SJSA1 (cell line): Measurements from ENCODE around the gene TEDC2. TPM values are rescaled to one million over a fixed set of nuclear protein-coding genes. Genes with fewer than 3 reads are reported as not detected.

Experiments
- DNase-seq, 2 experiments: peaks; one replicate each; pipeline ENCODE4 v3.0.0-alpha.2; 2015 to 2020; ENCODE audit warnings: low spot score in 2 of 2, low read depth in 1 of 2
- H3K27ac ChIP-seq: fragments of 250-450 bp; sonication (Bioruptor Pico); 2 replicates; pipeline ENCODE4 v1.5.1; 2020; ENCODE audit warnings: mild to moderate bottlenecking, moderate library complexity
- H3K27me3 ChIP-seq: fragments of 250-450 bp; sonication (Bioruptor Pico); replicated peaks from 2 replicates; pipeline ENCODE4 v1.5.1; 2020; ENCODE audit warnings: mild to moderate bottlenecking, moderate library complexity
- H3K36me3 ChIP-seq: fragments of 250-450 bp; sonication (Bioruptor Pico); 2 replicates; pipeline ENCODE4 v1.5.1; 2020; ENCODE audit warnings: mild to moderate bottlenecking
- H3K4me1 ChIP-seq: fragments of 250-450 bp; sonication (Bioruptor Pico); replicated peaks from 2 replicates; pipeline ENCODE4 v1.6.1; 2021; ENCODE audit warnings: mild to moderate bottlenecking
- H3K4me3 ChIP-seq: fragments of 250-450 bp; sonication (Bioruptor Pico); 2 replicates; pipeline ENCODE4 v1.5.1; 2020; ENCODE audit warnings: mild to moderate bottlenecking
- H3K9me3 ChIP-seq: fragments of 250-450 bp; sonication (Bioruptor Pico); replicated peaks from 2 replicates; pipeline ENCODE4 v1.5.1; 2020; ENCODE audit warnings: mild to moderate bottlenecking
- total RNA-seq: library from RNA; depleted of rRNA; stranded (reverse); fragments of >200 nt; shearing (Covaris generic); gene quantifications from 2 replicates; pipeline ENCODE4 v1.2.3, GENCODE V29; 2014

The TEDC2 gene
- total RNA-seq, 1 experiment from 2014 or later, result 36.3 TPM

GRCh38 chr16:2482708-2483534 lies 23.0 kb downstream of the TEDC2 start:
- Histone ChIP-seq H3K27me3 (no peaks in the 10 kb centered on the region), H3K4me3 (no peak overlapping the region), H3K4me1 (no peaks in the 10 kb centered on the region), H3K9me3 (no peaks in the 10 kb centered on the region), H3K36me3 (no peaks in the 10 kb centered on the region), H3K27ac (no peak overlapping the region)
- DNase-seq, result no peak

DNA sequence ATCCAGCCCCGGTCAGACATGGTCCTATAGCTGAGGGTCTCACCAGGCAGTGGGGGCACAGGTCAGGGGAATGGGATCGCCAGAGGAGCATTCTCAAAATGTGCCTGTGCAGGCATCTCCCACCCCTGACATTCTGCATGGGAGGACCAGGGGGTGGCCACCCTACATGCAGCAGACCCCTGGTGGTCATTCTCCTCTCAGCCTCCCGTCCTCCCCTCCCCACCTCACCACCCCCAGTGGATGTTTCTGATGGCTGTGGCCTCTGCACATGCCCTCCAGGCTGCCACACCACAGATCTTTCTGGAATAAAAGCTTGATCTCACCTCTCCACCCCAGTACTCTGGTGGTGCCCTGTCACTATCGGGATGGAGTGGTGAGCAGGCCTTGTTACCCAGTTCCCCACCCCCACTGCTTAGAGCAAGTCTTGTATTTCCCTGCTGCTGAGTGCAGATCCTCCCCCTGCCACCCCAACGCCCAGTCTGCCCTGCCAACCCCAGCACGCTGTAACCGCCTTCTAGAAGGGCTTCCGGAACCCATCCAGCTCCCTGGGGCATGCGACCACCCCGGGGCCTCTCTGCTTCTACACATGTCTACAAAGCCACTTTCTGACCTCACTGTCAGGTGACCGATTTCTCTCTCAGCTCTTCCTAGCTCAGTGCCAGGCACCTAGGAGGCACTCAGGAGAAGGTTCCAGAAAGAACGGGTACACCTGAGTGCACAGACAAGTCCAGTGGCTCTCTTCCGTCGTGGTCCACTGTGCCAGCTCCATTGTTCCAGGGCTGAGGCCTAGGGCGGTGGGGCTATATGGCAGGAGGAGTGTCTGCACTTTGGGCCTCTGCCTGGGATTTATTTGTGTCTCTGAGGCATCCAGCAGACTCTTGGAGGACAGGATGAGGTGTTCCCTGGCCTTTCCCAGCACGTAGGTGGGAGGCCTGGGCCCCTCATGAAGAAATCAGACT lies 24.3 kb downstream of the TEDC2 start:
- Histone ChIP-seq H3K36me3 (no peaks in the 10 kb centered on the region), H3K4me3 (no peak overlapping the region), H3K9me3 (no peaks in the 10 kb centered on the region), H3K4me1 (no peaks in the 10 kb centered on the region), H3K27ac (no peak overlapping the region), H3K27me3 (no peaks in the 10 kb centered on the region)
- no peak for DNase-seq

DNA sequence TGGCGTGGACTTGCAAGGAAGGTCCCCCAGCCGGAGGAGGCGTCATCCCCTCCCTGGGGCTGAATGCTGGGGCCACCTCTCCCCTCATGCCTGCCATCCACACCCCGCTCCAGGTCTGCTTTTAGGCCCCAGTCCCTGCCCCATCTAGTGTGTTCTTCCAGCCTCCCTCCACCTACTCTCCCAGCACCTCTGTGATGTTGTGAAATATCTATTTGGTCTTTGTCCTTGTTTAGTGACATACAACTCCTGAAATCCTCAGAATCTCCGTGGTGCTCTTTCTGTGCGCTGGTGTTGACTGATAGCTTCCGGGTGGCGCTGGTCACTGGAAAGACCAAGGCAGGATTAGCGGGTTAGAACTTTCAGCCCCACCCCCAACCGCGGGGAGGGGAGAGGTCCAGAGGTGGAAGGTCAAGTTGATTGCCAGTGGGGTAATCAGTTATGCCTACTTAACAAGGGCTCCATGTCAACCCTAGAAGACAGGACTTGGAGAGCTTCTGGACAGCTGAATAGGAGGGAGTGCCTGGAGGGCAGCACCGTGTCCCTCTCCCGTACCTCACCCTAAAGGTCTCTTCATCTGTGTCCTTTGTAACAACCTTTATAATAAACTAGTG lies 25.1 kb downstream of the TEDC2 start:
- no peak overlapping the region for H3K4me3 ChIP-seq
- H3K9me3 ChIP-seq, result no peaks in the 10 kb centered on the region
- no peak for DNase-seq
- H3K4me1 ChIP-seq, result no peaks in the 10 kb centered on the region
- H3K27ac ChIP-seq, result no peak overlapping the region
- no peaks in the 10 kb centered on the region for H3K27me3 ChIP-seq
- no peaks in the 10 kb centered on the region for H3K36me3 ChIP-seq

DNA sequence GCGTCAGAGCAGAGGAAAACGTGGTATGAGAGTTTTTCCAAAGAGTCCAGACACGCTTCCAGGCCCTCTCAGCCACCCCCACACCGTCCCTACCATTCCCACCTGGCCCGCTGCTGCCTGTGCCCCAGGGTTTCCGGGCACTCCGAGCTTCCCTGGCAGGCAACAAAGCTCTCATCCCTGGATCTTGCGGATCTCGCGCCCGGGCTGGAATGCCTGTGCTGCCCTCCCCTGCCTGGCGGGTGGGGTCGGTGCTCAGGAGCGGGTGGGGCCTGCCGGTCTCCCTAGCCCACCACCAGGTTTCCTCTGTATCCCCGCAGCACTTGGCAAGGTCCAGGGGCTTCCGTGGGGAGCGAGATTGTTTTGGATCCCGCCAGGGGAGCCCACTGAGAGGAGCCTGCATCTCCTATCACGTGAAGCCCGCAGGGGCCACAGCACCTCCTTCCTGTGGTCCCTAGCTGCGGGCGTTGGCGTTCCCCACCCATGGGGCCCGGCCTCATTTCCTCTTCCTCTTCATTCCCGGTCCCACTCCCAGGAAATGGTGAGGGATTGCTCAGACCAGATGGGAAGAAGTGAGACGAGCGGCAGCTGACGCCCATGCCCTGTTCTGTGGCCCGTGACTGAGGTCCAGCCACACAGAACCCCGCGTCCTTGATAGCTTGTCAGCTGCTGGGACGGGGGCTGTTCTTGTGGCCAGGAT lies 26.1 kb downstream of the TEDC2 start:
- DNase-seq, result no peak
- no peak overlapping the region for H3K4me3 ChIP-seq

DNA sequence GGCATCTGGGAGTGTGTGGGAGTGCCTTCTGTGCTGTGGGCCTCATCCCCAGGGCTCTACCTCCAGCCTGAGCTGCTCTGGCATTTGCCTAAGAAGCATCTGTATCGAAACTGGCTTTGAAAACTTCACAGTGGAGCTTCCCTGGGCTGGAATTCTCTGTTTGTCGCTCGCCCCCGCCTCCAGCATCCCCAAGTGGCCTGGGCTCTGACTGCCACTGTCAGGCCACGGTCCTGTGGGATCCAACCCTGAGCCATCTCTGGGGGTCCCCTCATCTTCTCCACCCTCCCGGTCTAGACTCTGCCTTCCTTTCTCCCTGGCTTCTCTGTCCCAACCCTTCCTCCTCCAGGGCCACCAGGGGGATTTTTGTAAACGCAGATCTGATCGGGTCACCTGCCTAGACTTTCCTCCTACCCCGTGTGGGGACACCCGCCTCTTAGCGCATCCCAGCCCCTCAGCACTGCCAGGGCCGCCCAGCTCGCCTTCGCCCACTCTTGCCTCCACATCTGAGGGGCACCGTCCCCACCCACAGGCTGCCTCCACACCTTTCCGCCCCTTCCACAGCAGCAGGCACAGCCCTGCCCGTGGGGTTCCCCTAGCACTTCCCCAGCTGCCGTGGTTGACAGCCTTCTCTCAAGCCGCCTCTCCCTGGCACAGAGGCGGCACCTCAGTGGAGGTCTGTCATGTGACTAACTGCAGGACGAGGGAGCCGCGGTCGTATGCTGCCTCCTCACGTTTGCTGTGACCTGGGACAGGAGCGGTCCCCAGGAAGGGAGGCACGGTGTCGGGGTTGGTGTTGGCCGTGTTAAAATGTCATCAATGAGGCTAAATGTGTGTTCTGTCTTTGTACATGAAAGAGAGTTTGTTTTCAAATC lies 27.0 kb downstream of the TEDC2 start:
- Histone ChIP-seq H3K4me3 (no peak overlapping the region), H3K36me3 (no peaks in the 10 kb centered on the region), H3K27ac (no peak overlapping the region), H3K4me1 (no peaks in the 10 kb centered on the region), H3K9me3 (no peaks in the 10 kb centered on the region), H3K27me3 (no peaks in the 10 kb centered on the region)
- no peak for DNase-seq

More for the DNA sequence above, 26.1 kb downstream of the TEDC2 start:
- no peaks in the 10 kb centered on the region for H3K27me3 ChIP-seq
- H3K36me3 ChIP-seq, result no peaks in the 10 kb centered on the region
- no peaks in the 10 kb centered on the region for H3K9me3 ChIP-seq
- H3K27ac ChIP-seq, result no peak overlapping the region
- H3K4me1 ChIP-seq, result no peaks in the 10 kb centered on the region

DNA sequence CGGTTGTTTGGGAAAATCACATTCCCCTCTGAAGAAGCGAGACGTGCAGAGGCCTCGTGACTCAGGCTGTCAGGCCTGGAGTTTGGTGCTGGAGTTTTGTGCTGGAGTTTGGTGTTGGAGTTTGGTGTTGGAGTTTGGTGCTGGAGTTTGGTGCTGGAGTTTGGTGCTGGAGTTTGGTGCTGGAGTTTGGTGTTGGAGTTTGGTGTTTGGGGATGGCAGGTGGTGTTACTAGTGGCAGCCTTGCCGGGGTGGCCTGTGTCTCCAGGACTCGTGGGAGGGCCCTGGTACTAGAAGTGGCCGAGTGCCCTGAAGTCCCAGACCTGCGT lies 27.6 kb downstream of the TEDC2 start:
- DNase-seq, result no peak
- Histone ChIP-seq H3K36me3 (no peaks in the 10 kb centered on the region), H3K27ac (no peak overlapping the region), H3K27me3 (no peaks in the 10 kb centered on the region), H3K4me1 (no peaks in the 10 kb centered on the region), H3K4me3 (no peak overlapping the region), H3K9me3 (no peaks in the 10 kb centered on the region)

- Histone ChIP-seq H3K27me3 (no peaks in the 10 kb centered on the region), H3K27ac (no peak overlapping the region), H3K36me3 (no peaks in the 10 kb centered on the region), H3K9me3 (no peaks in the 10 kb centered on the region), H3K4me1 (no peaks in the 10 kb centered on the region), H3K4me3 (no peak overlapping the region)
- DNase-seq, result no peak
Measured at GRCh38 chr16:2487903-2488531, 28.1 kb downstream of the TEDC2 start.

DNA sequence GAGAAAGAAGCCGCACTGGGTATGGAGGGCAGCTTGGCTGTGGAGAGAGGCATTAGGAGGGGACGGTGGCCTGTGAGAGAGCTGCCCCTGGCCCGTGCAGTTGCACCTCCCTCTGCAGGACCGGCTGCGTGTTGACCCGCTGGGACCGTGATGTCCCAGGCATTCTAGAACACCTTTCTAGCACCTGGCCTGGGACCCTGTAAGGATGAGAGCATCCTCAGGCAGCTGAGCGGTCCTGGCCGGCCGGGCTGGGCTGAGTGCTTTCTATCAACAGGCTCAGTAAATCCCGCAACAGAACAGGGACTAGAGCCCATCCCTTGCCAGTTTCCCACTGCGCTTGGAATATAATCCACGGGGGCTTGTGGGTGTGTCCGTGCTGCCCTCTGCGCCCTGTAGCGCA lies 29.7 kb downstream of the TEDC2 start:
- DNase-seq, result no peak
- no peak overlapping the region for H3K27ac ChIP-seq

DNA sequence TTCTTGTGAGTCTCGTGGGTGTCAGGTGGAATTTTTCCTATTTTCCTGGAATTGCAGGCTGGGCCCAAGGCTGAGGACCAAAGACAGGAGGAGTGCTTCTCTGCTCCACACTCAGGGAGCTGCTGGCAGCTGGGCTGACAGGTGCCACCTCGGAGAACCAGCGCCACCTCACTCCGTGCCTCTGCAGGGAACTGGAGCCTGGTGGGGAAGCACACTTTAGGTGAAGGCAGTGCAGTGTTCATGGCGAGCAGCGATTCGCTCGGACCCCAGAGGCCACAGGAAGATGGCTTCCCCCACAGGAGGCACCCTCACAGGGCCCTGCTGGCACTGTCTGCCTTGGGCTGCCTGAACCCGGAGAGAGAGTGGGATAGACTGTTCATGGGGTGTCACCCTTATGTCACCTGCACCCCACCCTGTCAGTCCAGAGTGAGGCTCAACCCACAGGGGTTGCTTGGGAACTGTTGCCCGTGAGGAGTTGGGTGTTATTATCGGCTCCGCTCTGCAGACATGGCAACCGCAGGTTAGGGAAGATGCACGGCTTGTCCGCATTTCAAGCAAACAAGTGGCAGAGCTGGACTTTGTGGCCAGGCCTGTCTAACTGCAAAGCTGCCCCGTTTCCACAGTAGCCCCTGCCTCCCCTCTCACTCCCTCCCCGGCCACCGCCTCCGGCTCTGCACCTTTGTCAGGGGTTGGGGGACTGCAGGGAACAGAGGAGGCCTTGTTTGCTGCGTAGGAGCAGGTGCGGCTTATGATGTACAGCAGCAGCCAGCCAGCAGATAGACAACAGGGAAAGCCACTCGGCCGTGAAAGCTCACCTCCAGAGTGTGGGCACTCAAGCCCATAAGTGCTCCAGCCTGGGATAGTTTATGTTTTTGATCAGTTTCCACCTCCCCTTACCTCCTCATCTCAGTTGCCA lies 30.5 kb downstream of the TEDC2 start:
- no peak for DNase-seq
- H3K4me3 ChIP-seq, result no peak overlapping the region
- no peaks in the 10 kb centered on the region for H3K36me3 ChIP-seq
- no peaks in the 10 kb centered on the region for H3K27me3 ChIP-seq
- no peaks in the 10 kb centered on the region for H3K4me1 ChIP-seq
- H3K27ac ChIP-seq, result no peak overlapping the region
- no peaks in the 10 kb centered on the region for H3K9me3 ChIP-seq

More for the DNA sequence above, 29.7 kb downstream of the TEDC2 start:
- no peak overlapping the region for H3K4me3 ChIP-seq
- H3K27me3 ChIP-seq, result no peaks in the 10 kb centered on the region
- H3K9me3 ChIP-seq, result no peaks in the 10 kb centered on the region
- H3K36me3 ChIP-seq, result no peaks in the 10 kb centered on the region
- no peaks in the 10 kb centered on the region for H3K4me1 ChIP-seq

GRCh38 chr16:2492292-2492691 lies 32.4 kb downstream of the TEDC2 start:
- peaks cover 12% of the 10 kb centered on the region for H3K36me3 ChIP-seq
- DNase-seq, result no peak
- H3K4me3 ChIP-seq, result no peak overlapping the region
- peaks cover 5% of the 10 kb centered on the region for H3K4me1 ChIP-seq
- H3K27me3 ChIP-seq, result no peaks in the 10 kb centered on the region
- no peak overlapping the region for H3K27ac ChIP-seq
- H3K9me3 ChIP-seq, result no peaks in the 10 kb centered on the region

DNA sequence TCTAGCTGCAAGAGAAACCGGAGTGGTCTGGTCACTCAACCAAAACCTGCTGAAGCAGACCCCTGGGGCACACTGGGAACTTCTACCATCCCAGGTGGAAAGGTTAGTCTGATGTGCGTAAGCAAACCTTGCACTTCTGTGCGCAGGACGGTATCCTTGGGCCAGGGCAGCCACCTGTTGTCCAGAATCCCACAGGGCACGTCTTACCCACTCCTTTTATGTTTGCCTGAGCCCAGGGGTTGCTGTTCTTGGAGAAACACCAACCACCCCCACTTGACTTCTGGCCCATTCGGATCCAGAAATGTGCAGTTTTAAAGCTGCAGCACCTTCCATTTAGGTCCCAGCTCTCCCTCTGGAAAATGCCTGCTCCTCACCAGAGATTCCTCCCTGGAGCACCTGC lies 33.7 kb downstream of the TEDC2 start:
- no peak for DNase-seq
- Histone ChIP-seq H3K9me3 (no peaks in the 10 kb centered on the region), H3K27ac (no peak overlapping the region), H3K27me3 (no peaks in the 10 kb centered on the region), H3K4me1 (peaks cover 10% of the 10 kb centered on the region), H3K36me3 (peaks cover 22% of the 10 kb centered on the region), H3K4me3 (no peak overlapping the region)

GRCh38 chr16:2494616-2495015 lies 34.7 kb downstream of the TEDC2 start:
- H3K27me3 ChIP-seq, result no peaks in the 10 kb centered on the region
- H3K27ac ChIP-seq, result no peak overlapping the region
- H3K9me3 ChIP-seq, result no peaks in the 10 kb centered on the region
- peaks cover 28% of the 10 kb centered on the region for H3K36me3 ChIP-seq
- peaks cover 10% of the 10 kb centered on the region for H3K4me1 ChIP-seq
- no peak overlapping the region for H3K4me3 ChIP-seq
- no peak for DNase-seq
